HepG2 (cell line): ENCODE measurements around the gene BCL6B. TPM values are rescaled to one million over a fixed set of nuclear protein-coding genes. Genes with fewer than 3 reads are reported as not detected.

Experiments
- CCDC6 ChIP-seq: sonication (generic); formaldehyde crosslinking; IDR thresholded peaks from 2 replicates; pipeline ENCODE4 v1.8.1; 2022; ENCODE audit warnings: mild to moderate bottlenecking, missing genetic modification reagents, moderate library complexity
- FOXO4 ChIP-seq: sonication (generic); formaldehyde crosslinking; conservative IDR thresholded peaks from 2 replicates; pipeline ENCODE4 v1.8.1; 2023; ENCODE audit warnings: missing genetic modification reagents
- KMT2A ChIP-seq: sonication (generic); formaldehyde crosslinking; IDR thresholded peaks from 2 replicates; pipeline ENCODE4 v1.4.0; 2020; ENCODE audit warnings: missing genetic modification reagents
- LBX2 ChIP-seq: sonication (generic); formaldehyde crosslinking; IDR thresholded peaks from 2 replicates; pipeline ENCODE4 v1.5.0; 2020; ENCODE audit warnings: missing genetic modification reagents, mild to moderate bottlenecking, borderline replicate concordance
- MXD4 ChIP-seq: IDR thresholded peaks from 2 replicates; pipeline ENCODE4 v1.6.1; 2016; ENCODE audit warnings: mild to moderate bottlenecking, missing biosample characterization, missing genetic modification reagents
- NCOR1 ChIP-seq: fragments of 200-600 bp; sonication (generic); IDR thresholded peaks from 2 replicates; pipeline ENCODE4 v1.7.0; 2017; ENCODE audit warnings: antibody characterized with exemption, low read length, borderline replicate concordance
- PRDM4 ChIP-seq: sonication (generic); formaldehyde crosslinking; IDR thresholded peaks from 2 replicates; pipeline ENCODE4 v1.9.0; 2021; ENCODE audit warnings: missing genetic modification reagents, borderline replicate concordance
- ZNF577 ChIP-seq: sonication (generic); formaldehyde crosslinking; IDR thresholded peaks from 2 replicates; pipeline ENCODE4 v1.4.0; 2020; ENCODE audit warnings: mild to moderate bottlenecking, low read depth, missing genetic modification reagents, borderline replicate concordance
- ZNF691 ChIP-seq: sonication (generic); formaldehyde crosslinking; IDR thresholded peaks from 2 replicates; pipeline ENCODE4 v1.4.0; 2020; ENCODE audit warnings: missing genetic modification reagents, low read depth, mild to moderate bottlenecking, borderline replicate concordance
- ZSCAN5A ChIP-seq: sonication (generic); formaldehyde crosslinking; IDR thresholded peaks from 2 replicates; pipeline ENCODE4 v1.8.0; 2022; ENCODE audit warnings: mild to moderate bottlenecking, missing genetic modification reagents, borderline replicate concordance
- polyA plus RNA-seq, 8 experiments: library from polyadenylated mRNA; depleted of rRNA in 3 of 8; stranded (reverse) in 7 of 8; unstranded in 1 of 8; fragments of >200 nt; fragmentation: Illumina TruSeq in 4 of 8; extraction: Trizol in 4 of 8; gene quantifications; 2 replicates each; pipeline versions ENCODE4 v1.2.1 to v1.2.3, GENCODE V29; 2011 to 2016; ENCODE audit warnings: low read depth in 4 of 8, missing spikeins in 1 of 8, mixed read lengths in 1 of 8; ENCODE audit not compliant: insufficient read depth in 1 of 8
- total RNA-seq, 5 experiments: library from RNA; depleted of rRNA; stranded (reverse); fragments of >200 nt; fragmentation: Illumina TruSeq; extraction: Trizol; gene quantifications; 2 replicates each; pipeline ENCODE4 v1.2.3, GENCODE V29; 2016; ENCODE audit warnings: low read depth in 1 of 5

Gene BCL6B
- total and polyA plus RNA-seq, 2 of the 13 experiments (the other 11 are each of a cell fraction or from before 2014, with no cell fraction given) = not detected

- no peak for TF ChIP-seq PRDM4 (CRISPR knock-in tag)
- TF ChIP-seq MXD4 = no peak
- TF ChIP-seq ZNF577 (CRISPR knock-in tag) = no peak
- no peak for TF ChIP-seq ZNF691
- TF ChIP-seq LBX2 (CRISPR knock-in tag) = no peak
- no peak for TF ChIP-seq FOXO4 (CRISPR knock-in tag)
- no peak for TF ChIP-seq NCOR1
- no peak for TF ChIP-seq KMT2A (CRISPR knock-in tag)
- TF ChIP-seq CCDC6 = no peak
- no peak for TF ChIP-seq ZSCAN5A (CRISPR knock-in tag)
Observed at GRCh38 chr17:7063518-7064094, 40.8 kb downstream of the BCL6B start (continued).
